ENCODE data around the gene SHISAL1. TPM values are rescaled to one million over a fixed set of nuclear protein-coding genes. Genes with fewer than 3 reads are reported as not detected.

Gene SHISAL1
- total RNA-seq, 6 experiments from 2014 or later: 0.05 to 0.31 (median 0.17) TPM

- DNase-seq: no peak
- H3K27ac ChIP-seq: no peak overlapping the region
- ATAC-seq: no peak
- H3K9me3 ChIP-seq: no peaks in the 10 kb centered on the region
- no peak for TF ChIP-seq POLR2A (IDR thresholded peaks at IDR 0.05)
- TF ChIP-seq CTCF (IDR thresholded peaks at IDR 0.05): no peak
- no peaks in the 10 kb centered on the region for H3K27me3 ChIP-seq
- 77% methylated on average over 5 of the region's 6 CpGs for WGBS (ENCODE audit: insufficient coverage, low coverage, low lambda C conversion rate, missing lambda C conversion rate)
- no peaks in the 10 kb centered on the region for H3K4me1 ChIP-seq
- intact Hi-C loops (cut with DNase I): no loop called here
- H3K4me3 ChIP-seq: no peak overlapping the region
- no peaks in the 10 kb centered on the region for H3K36me3 ChIP-seq
These were observed 94.7 kb downstream of the SHISAL1 start for GRCh38 chr22:44218071-44218470.

- TF ChIP-seq POLR2A (IDR thresholded peaks at IDR 0.05) (no peak), CTCF (IDR thresholded peaks at IDR 0.05) (no peak)
- Histone ChIP-seq H3K9me3 (no peaks in the 10 kb centered on the region), H3K4me1 (no peaks in the 10 kb centered on the region), H3K36me3 (no peaks in the 10 kb centered on the region), H3K4me3 (no peak overlapping the region), H3K27ac (no peak overlapping the region), H3K27me3 (no peaks in the 10 kb centered on the region)
- intact Hi-C loops (cut with DNase I): no loop called here
- no peak for DNase-seq
- no peak for ATAC-seq
- WGBS (ENCODE audit: insufficient coverage, low coverage, low lambda C conversion rate, missing lambda C conversion rate): 50% methylated on average over 6 of the region's 7 CpGs
These were observed 95.4 kb downstream of the SHISAL1 start for GRCh38 chr22:44217346-44217745.

GRCh38 chr22:44215287-44215686 is 97.5 kb downstream of the SHISAL1 start:
- Histone ChIP-seq H3K36me3 (no peaks in the 10 kb centered on the region), H3K27me3 (no peaks in the 10 kb centered on the region), H3K4me3 (no peak overlapping the region), H3K4me1 (no peaks in the 10 kb centered on the region), H3K27ac (no peak overlapping the region), H3K9me3 (no peaks in the 10 kb centered on the region)
- intact Hi-C loops (cut with DNase I): no loop called here
- no peak for DNase-seq
- no peak for ATAC-seq
- TF ChIP-seq CTCF (IDR thresholded peaks at IDR 0.05): no peak
- TF ChIP-seq POLR2A (IDR thresholded peaks at IDR 0.05): no peak
- 63% methylated on average over 4 of the region's 4 CpGs for WGBS (ENCODE audit: insufficient coverage, low coverage, low lambda C conversion rate, missing lambda C conversion rate)

GRCh38 chr22:44214764-44215163 is 98.0 kb downstream of the SHISAL1 start:
- no peaks in the 10 kb centered on the region for H3K36me3 ChIP-seq
- DNase-seq: no peak

More at GRCh38 chr22:44214764-44215163, 98.0 kb downstream of the SHISAL1 start:
- no peak for TF ChIP-seq CTCF (IDR thresholded peaks at IDR 0.05)
- no peak for TF ChIP-seq POLR2A (IDR thresholded peaks at IDR 0.05)
- Histone ChIP-seq H3K27ac (no peak overlapping the region), H3K4me3 (no peak overlapping the region), H3K4me1 (no peaks in the 10 kb centered on the region), H3K9me3 (no peaks in the 10 kb centered on the region), H3K27me3 (no peaks in the 10 kb centered on the region)
- 80% methylated on average over 1 of the region's 6 CpGs for WGBS (ENCODE audit: insufficient coverage, low coverage, low lambda C conversion rate, missing lambda C conversion rate)
- intact Hi-C loops (cut with DNase I): no loop called here
- ATAC-seq: no peak
